ENCODE data around the gene TMEM202. TPM values are rescaled to one million over a fixed set of nuclear protein-coding genes. Genes with fewer than 3 reads are reported as not detected.
"Not testable (repeated sequence)": the region's sequence is repeated elsewhere in the genome, so short reads cannot be mapped to it uniquely, and the experiment has no call there.

TMEM202 gene
- polyA plus RNA-seq, 1 experiment: not detected

GRCh38 chr15:72411111-72411510 is 13.0 kb downstream of the TMEM202 start:
- POLR2A ChIA-PET: no interaction called here
- DNase-seq (ENCODE audit: low read depth): no peak
- no peak for TF ChIP-seq CTCF (IDR thresholded peaks at IDR 0.05; ENCODE audit: insufficient read depth, low read depth, low read length)
- no peak overlapping the region for H3K4me3 ChIP-seq (ENCODE audit: low read depth, low read length)
- CTCF ChIA-PET: no interaction called here
- H3K36me3 ChIP-seq (ENCODE audit: control insufficient read depth, insufficient read depth, low read length): no peaks in the 10 kb centered on the region
- peaks cover 3% of the 10 kb centered on the region; the same call in 1 of the 2 replicates for H3K27me3 ChIP-seq (ENCODE audit: control insufficient read depth, insufficient read depth, low read length)

DNA sequence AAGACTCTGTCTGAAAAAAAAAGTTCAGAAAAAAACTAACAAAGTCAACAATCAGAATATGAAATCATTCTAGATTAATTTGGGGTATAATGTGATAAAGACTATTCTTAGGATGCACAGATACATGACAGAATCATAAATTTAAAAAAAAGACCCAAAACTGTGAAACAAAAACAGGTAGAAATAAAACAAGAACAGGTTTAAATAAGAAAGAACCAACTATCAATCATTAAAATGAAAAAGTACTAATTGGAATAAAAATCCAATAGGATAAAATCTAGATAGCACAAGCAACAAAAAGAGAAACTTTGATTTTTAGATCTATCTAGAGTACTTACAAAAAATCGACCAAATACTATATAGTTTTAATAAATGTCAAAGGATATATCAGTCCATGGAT is 13.4 kb downstream of the TMEM202 start:
- DNase-seq (ENCODE audit: low read depth): no peak
- no peaks in the 10 kb centered on the region for H3K36me3 ChIP-seq (ENCODE audit: control insufficient read depth, insufficient read depth, low read length)
- H3K4me3 ChIP-seq (ENCODE audit: low read depth, low read length): no peak overlapping the region
- ChIA-PET CTCF (no interaction called here), POLR2A (no interaction called here)
- peaks cover 3% of the 10 kb centered on the region; the same call in 1 of the 2 replicates for H3K27me3 ChIP-seq (ENCODE audit: control insufficient read depth, insufficient read depth, low read length)
- TF ChIP-seq CTCF (IDR thresholded peaks at IDR 0.05; ENCODE audit: insufficient read depth, low read depth, low read length): no peak

- H3K27me3 ChIP-seq (ENCODE audit: control insufficient read depth, insufficient read depth, low read length); H3K36me3 ChIP-seq (ENCODE audit: control insufficient read depth, insufficient read depth, low read length); DNase-seq (ENCODE audit: low read depth); H3K4me3 ChIP-seq (ENCODE audit: low read depth, low read length); POLR2A ChIA-PET: not testable (repeated sequence)
- CTCF ChIA-PET: interaction anchor here (1.2 kb wide), 1 partner anchor 9 kb away, joined by 5 read pairs; no protein-coding TSS in a partner anchor
Measured at GRCh38 chr15:72413337-72413736, 15.2 kb downstream of the TMEM202 start.

GRCh38 chr15:72415304-72415703 is 17.2 kb downstream of the TMEM202 start:
- no peak for DNase-seq (ENCODE audit: low read depth)
- Histone ChIP-seq H3K4me3 (ENCODE audit: low read depth, low read length) (no peak overlapping the region), H3K36me3 (ENCODE audit: control insufficient read depth, insufficient read depth, low read length) (no peaks in the 10 kb centered on the region), H3K27me3 (ENCODE audit: control insufficient read depth, insufficient read depth, low read length) (no peaks in the 10 kb centered on the region)
- ChIA-PET POLR2A (no interaction called here), CTCF (no interaction called here)
- no peak for TF ChIP-seq CTCF (IDR thresholded peaks at IDR 0.05; ENCODE audit: insufficient read depth, low read depth, low read length)

DNA sequence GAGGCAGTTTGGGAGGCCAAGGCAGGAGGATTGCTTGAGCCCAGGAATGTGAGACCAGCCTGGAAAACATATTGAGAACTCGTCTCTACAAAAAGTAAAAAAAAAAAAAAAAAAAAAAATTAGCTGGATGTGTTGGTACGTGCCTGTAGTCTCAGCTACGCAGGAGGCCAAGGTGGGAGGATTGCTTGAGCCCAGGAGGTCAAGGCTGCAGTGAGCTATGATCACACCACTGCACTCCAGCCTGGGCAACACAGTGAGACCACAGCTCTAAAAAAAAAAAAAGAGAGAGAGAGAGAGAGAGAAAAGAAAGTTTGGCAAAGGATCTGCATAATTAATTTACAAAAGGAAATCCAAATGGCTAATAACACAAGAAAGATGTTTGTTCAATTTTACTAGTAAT is 21.7 kb downstream of the TMEM202 start:
- DNase-seq (ENCODE audit: low read depth); H3K36me3 ChIP-seq (ENCODE audit: control insufficient read depth, insufficient read depth, low read length); H3K4me3 ChIP-seq (ENCODE audit: low read depth, low read length); H3K27me3 ChIP-seq (ENCODE audit: control insufficient read depth, insufficient read depth, low read length); POLR2A ChIA-PET; CTCF ChIA-PET: not testable (repeated sequence)

- Histone ChIP-seq H3K27me3 (ENCODE audit: control insufficient read depth, insufficient read depth, low read length) (no peaks in the 10 kb centered on the region; the same call in 1 of the 2 replicates), H3K4me3 (ENCODE audit: low read depth, low read length) (no peak overlapping the region), H3K36me3 (ENCODE audit: control insufficient read depth, insufficient read depth, low read length) (no peaks in the 10 kb centered on the region)
- POLR2A ChIA-PET: no interaction called here
- CTCF ChIA-PET: no interaction called here
- TF ChIP-seq CTCF (IDR thresholded peaks at IDR 0.05; ENCODE audit: insufficient read depth, low read depth, low read length): no peak
- DNase-seq (ENCODE audit: low read depth): no peak
Measured at GRCh38 chr15:72420576-72420975, 22.5 kb downstream of the TMEM202 start.
